Measurements from ENCODE around the gene ITFG2. TPM values are rescaled to one million over a fixed set of nuclear protein-coding genes. Genes with fewer than 3 reads are reported as not detected.
A peak's percentile ranks its signal among the peaks of the same experiment; 100 is the strongest.

Gene ITFG2
- total RNA-seq, 2 experiments from 2014 or later, result 42.0 to 55.2 TPM

GRCh38 chr12:2823483-2823882 lies 11.0 kb downstream of the ITFG2 start:
- POLR2A ChIA-PET, result no interaction called here
- no TSS peak for BruUV-seq (replicated peaks)
- TF ChIP-seq EZH2phosphoT487 (IDR thresholded peaks at IDR 0.05; ENCODE audit: borderline replicate concordance, low read depth, low read length), result no peak
- TF ChIP-seq CTCF (conservative IDR thresholded peaks at IDR 0.05; ENCODE audit: low read length), result no peak

GRCh38 chr12:2824541-2824940 lies 12.1 kb downstream of the ITFG2 start:
- Histone ChIP-seq H3K4me3 (ENCODE audit: low read depth, low read length, poor library complexity, severe bottlenecking) (no peak overlapping the region), H3K27ac (ENCODE audit: low read depth, low read length, poor library complexity, severe bottlenecking) (no peak overlapping the region), H2AFZ (ENCODE audit: low read length) (no peak overlapping the region), H3K79me2 (ENCODE audit: insufficient read depth, low read depth, low read length) (no peaks in the 10 kb centered on the region), H4K20me1 (ENCODE audit: insufficient read depth, low read length) (no peaks in the 10 kb centered on the region), H3K9me2 (ENCODE audit: insufficient read depth, low read length) (no peaks in the 10 kb centered on the region), H3K4me2 (ENCODE audit: low read length) (no peak overlapping the region), H3K4me1 (ENCODE audit: insufficient read depth, low read length, poor library complexity, severe bottlenecking) (no peaks in the 10 kb centered on the region), H3K9me3 (ENCODE audit: low read length) (no peaks in the 10 kb centered on the region), H3K36me3 (ENCODE audit: insufficient read depth, low read length) (peaks cover 90% of the 10 kb centered on the region)
- intact Hi-C loops (cut with micrococcal nuclease; ENCODE audit: unreplicated experiment), result no loop called here
- BruUV-seq (replicated peaks), result no TSS peak
- TF ChIP-seq EZH2phosphoT487 (IDR thresholded peaks at IDR 0.05; ENCODE audit: borderline replicate concordance, low read depth, low read length), result no peak
- TF ChIP-seq CTCF (conservative IDR thresholded peaks at IDR 0.05; ENCODE audit: low read length), result no peak
- CTCF ChIA-PET (ENCODE audit: unreplicated experiment), result no interaction called here
- DNase-seq (ENCODE audit: low spot score), result no peak
- POLR2A ChIA-PET, result no interaction called here

More at GRCh38 chr12:2823483-2823882, 11.0 kb downstream of the ITFG2 start:
- Histone ChIP-seq H3K27ac (ENCODE audit: low read depth, low read length, poor library complexity, severe bottlenecking) (no peak overlapping the region), H2AFZ (ENCODE audit: low read length) (no peak overlapping the region), H3K79me2 (ENCODE audit: insufficient read depth, low read depth, low read length) (no peaks in the 10 kb centered on the region), H3K4me1 (ENCODE audit: insufficient read depth, low read length, poor library complexity, severe bottlenecking) (no peaks in the 10 kb centered on the region), H3K9me3 (ENCODE audit: low read length) (no peaks in the 10 kb centered on the region), H3K9me2 (ENCODE audit: insufficient read depth, low read length) (no peaks in the 10 kb centered on the region), H3K4me3 (ENCODE audit: low read depth, low read length, poor library complexity, severe bottlenecking) (no peak overlapping the region), H3K36me3 (ENCODE audit: insufficient read depth, low read length) (peaks cover 94% of the 10 kb centered on the region), H4K20me1 (ENCODE audit: insufficient read depth, low read length) (no peaks in the 10 kb centered on the region), H3K4me2 (ENCODE audit: low read length) (no peak overlapping the region)
- intact Hi-C loops (cut with micrococcal nuclease; ENCODE audit: unreplicated experiment), result no loop called here
- DNase-seq (ENCODE audit: low spot score), result no peak
- CTCF ChIA-PET (ENCODE audit: unreplicated experiment), result no interaction called here

- no peak for DNase-seq (ENCODE audit: low spot score)
- CTCF ChIA-PET (ENCODE audit: unreplicated experiment), result no interaction called here
- H4K20me1 ChIP-seq (ENCODE audit: insufficient read depth, low read length), result no peaks in the 10 kb centered on the region
Observed at GRCh38 chr12:2825132-2825531, 12.7 kb downstream of the ITFG2 start.

More at GRCh38 chr12:2825132-2825531, 12.7 kb downstream of the ITFG2 start:
- Histone ChIP-seq H3K9me3 (ENCODE audit: low read length) (no peaks in the 10 kb centered on the region), H3K27ac (ENCODE audit: low read depth, low read length, poor library complexity, severe bottlenecking) (no peak overlapping the region), H3K4me2 (ENCODE audit: low read length) (no peak overlapping the region), H3K4me3 (ENCODE audit: low read depth, low read length, poor library complexity, severe bottlenecking) (no peak overlapping the region), H3K9me2 (ENCODE audit: insufficient read depth, low read length) (no peaks in the 10 kb centered on the region), H2AFZ (ENCODE audit: low read length) (no peak overlapping the region), H3K36me3 (ENCODE audit: insufficient read depth, low read length) (peaks cover 88% of the 10 kb centered on the region), H3K4me1 (ENCODE audit: insufficient read depth, low read length, poor library complexity, severe bottlenecking) (no peaks in the 10 kb centered on the region), H3K79me2 (ENCODE audit: insufficient read depth, low read depth, low read length) (no peaks in the 10 kb centered on the region)
- intact Hi-C loops (cut with micrococcal nuclease; ENCODE audit: unreplicated experiment), result no loop called here
- POLR2A ChIA-PET, result no interaction called here
- BruUV-seq (replicated peaks), result TSS peak; percentile 30
- no peak for TF ChIP-seq CTCF (conservative IDR thresholded peaks at IDR 0.05; ENCODE audit: low read length)
- TF ChIP-seq EZH2phosphoT487 (IDR thresholded peaks at IDR 0.05; ENCODE audit: borderline replicate concordance, low read depth, low read length), result no peak

All from OCI-LY7 (cell line).